Endothelial cell (in vitro differentiated cells): Measurements from ENCODE around the gene RBM26. TPM values are rescaled to one million over a fixed set of nuclear protein-coding genes. Genes with fewer than 3 reads are reported as not detected.

Experiments used
- DNase-seq: peaks from one replicate; pipeline ENCODE4 v3.0.0; 2021; ENCODE audit warnings: low spot score
- H3K27ac Mint-ChIP-seq: one replicate; pipeline ENCODE4 v1.8.0; 2021; ENCODE audit warnings: mixed read lengths, inconsistent platforms; ENCODE audit not compliant: unreplicated experiment
- H3K27me3 Mint-ChIP-seq: one replicate; pipeline ENCODE4 v1.8.0; 2021; ENCODE audit warnings: mild to moderate bottlenecking, moderate library complexity, mixed read lengths, inconsistent platforms; ENCODE audit not compliant: unreplicated experiment
- H3K36me3 Mint-ChIP-seq: one replicate; pipeline ENCODE4 v1.8.0; 2021; ENCODE audit warnings: mild to moderate bottlenecking, low read depth, mixed read lengths, inconsistent platforms; ENCODE audit not compliant: unreplicated experiment
- H3K4me1 Mint-ChIP-seq: one replicate; pipeline ENCODE4 v1.8.0; 2021; ENCODE audit warnings: mild to moderate bottlenecking, mixed read lengths, inconsistent platforms; ENCODE audit not compliant: unreplicated experiment
- H3K4me3 Mint-ChIP-seq: one replicate; pipeline ENCODE4 v1.8.0; 2021; ENCODE audit warnings: mild to moderate bottlenecking, mixed read lengths, inconsistent platforms; ENCODE audit not compliant: unreplicated experiment
- H3K9me3 Mint-ChIP-seq: one replicate; pipeline ENCODE4 v1.8.0; 2021; ENCODE audit warnings: mixed read lengths, inconsistent platforms; ENCODE audit not compliant: unreplicated experiment
- total RNA-seq: library from RNA; stranded (reverse); fragmentation: NEBNext Ultra II Directional; extraction: Animal tissue kit (Norgen Biotek cat#: 25700); gene quantifications from one replicate; pipeline ENCODE4 v1.2.1, GENCODE V29; 2021; ENCODE audit not compliant: unreplicated experiment
- TF ChIP-seq, protein P1 (sequence below): fragments of 200-600 bp; sonication (generic); IDR thresholded peaks from one replicate; pipeline ENCODE4 v1.5.0; 2021; ENCODE audit warnings: antibody characterized with exemption; ENCODE audit not compliant: unreplicated experiment

RBM26 gene
- total RNA-seq, 1 donor from 2014 or later = 49.5 TPM

DNA sequence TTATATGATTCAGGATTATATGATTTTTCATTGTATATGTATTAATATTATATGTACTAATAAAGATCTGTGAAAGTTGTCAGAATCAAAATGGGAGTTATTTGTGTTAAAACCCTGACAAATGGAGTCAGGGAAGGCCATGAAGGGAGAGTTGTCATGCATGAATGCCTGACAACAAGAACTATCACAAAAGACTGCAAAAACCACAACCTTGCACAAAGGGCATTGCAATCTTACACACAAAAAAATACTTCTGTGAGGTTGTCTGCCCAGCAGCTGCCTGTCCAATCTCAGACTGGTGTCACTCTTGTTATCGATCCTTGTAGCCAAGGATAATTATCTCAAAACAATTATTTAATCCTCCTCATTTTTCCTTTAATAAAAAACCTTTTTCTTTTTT is 21.2 kb upstream of the RBM26 start:
- Mint-ChIP-seq H3K27ac (no peak overlapping the region), H3K9me3 (no peaks in the 10 kb centered on the region), H3K27me3 (no peaks in the 10 kb centered on the region), H3K4me1 (no peaks in the 10 kb centered on the region), H3K36me3 (no peaks in the 10 kb centered on the region), H3K4me3 (no peak overlapping the region)
- no peak for DNase-seq
- TF ChIP-seq, protein P1, sequence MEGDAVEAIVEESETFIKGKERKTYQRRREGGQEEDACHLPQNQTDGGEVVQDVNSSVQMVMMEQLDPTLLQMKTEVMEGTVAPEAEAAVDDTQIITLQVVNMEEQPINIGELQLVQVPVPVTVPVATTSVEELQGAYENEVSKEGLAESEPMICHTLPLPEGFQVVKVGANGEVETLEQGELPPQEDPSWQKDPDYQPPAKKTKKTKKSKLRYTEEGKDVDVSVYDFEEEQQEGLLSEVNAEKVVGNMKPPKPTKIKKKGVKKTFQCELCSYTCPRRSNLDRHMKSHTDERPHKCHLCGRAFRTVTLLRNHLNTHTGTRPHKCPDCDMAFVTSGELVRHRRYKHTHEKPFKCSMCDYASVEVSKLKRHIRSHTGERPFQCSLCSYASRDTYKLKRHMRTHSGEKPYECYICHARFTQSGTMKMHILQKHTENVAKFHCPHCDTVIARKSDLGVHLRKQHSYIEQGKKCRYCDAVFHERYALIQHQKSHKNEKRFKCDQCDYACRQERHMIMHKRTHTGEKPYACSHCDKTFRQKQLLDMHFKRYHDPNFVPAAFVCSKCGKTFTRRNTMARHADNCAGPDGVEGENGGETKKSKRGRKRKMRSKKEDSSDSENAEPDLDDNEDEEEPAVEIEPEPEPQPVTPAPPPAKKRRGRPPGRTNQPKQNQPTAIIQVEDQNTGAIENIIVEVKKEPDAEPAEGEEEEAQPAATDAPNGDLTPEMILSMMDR = no peak

DNA sequence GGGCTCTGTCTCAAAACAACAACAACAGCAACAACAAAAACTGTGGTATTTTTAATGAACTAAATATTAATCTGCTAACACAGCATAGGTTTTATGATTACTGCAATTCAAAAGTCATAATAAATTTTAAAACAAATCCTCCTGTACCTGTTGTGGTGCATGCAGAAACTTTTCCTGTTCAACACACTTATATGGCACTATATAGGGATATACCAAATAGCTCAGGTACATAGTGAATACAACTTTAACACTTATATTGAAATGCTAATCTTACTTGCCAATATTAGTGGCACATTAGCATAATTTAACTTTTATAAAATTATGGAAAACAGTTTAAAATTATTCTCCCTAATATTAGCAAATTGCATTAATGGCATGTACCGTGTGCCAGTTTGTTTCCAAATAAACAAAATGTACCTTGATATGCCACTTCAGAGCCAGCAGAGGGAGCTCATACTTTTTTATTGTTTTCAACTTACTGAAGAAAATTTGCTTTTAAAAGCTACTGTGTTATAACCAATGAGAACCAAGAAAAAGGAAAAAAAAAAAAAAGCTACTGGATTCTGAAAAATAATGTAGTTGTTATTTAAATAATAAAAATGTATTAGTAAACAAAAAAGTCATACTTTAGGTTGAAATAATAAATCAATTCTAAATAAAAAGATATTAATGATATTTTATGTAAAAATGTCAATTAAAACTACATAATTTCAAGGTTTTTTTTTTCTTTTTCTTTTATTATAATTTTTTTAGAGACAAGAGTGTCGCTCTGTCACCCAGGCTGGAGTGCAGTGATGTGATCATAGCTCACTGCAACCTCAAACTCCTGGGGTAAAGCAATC is 18.0 kb upstream of the RBM26 start:
- Mint-ChIP-seq H3K4me3 (no peak overlapping the region), H3K27ac (no peak overlapping the region), H3K36me3 (no peaks in the 10 kb centered on the region), H3K27me3 (no peaks in the 10 kb centered on the region), H3K9me3 (no peaks in the 10 kb centered on the region), H3K4me1 (no peaks in the 10 kb centered on the region)
- no peak for DNase-seq
- TF ChIP-seq, protein P1 = peak; percentile 83

DNA sequence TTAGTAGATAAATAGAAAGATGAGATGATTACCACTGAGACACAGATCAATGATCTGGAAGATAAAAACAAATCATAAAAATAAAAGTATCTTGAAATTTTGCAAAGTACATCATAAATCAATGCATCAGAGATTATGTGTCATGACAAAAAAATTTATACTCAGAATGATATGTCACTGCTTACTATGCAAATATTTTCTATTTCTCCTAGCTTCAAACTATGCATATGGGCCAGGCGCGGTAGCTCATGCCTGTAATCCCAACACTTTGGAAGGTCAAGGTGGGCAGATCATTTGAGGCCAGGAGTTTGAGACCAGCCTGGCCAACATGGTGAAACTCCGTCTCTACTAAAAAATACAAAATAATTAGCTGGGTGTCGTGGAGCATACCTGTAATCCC is 17.3 kb upstream of the RBM26 start:
- Mint-ChIP-seq H3K4me3 (no peak overlapping the region), H3K27me3 (no peaks in the 10 kb centered on the region), H3K27ac (no peak overlapping the region), H3K9me3 (no peaks in the 10 kb centered on the region), H3K4me1 (no peaks in the 10 kb centered on the region), H3K36me3 (no peaks in the 10 kb centered on the region)
- no peak for DNase-seq
- TF ChIP-seq, protein P1 = no peak

DNA sequence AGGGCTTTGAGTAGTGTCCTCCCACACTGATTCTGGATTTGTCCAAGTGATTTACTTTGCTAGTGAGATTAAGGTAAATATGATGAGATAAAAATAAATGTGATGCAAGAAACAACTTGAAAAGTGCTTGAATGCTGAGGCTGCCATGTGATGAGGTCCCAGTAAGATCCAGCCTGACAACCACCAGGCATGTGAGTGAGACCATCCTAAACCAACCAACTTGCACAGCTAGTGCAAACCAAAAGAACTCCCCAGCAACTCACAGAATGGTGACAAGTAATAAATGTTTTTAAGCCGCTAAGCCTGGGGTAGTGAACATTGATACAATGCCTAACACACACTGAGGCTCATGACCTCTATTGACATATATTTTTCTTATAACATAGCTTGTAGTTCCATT is 13.3 kb upstream of the RBM26 start:
- H3K4me3 Mint-ChIP-seq = no peak overlapping the region
- H3K36me3 Mint-ChIP-seq = no peaks in the 10 kb centered on the region
- no peaks in the 10 kb centered on the region for H3K9me3 Mint-ChIP-seq
- H3K4me1 Mint-ChIP-seq = no peaks in the 10 kb centered on the region
- no peaks in the 10 kb centered on the region for H3K27me3 Mint-ChIP-seq
- no peak for DNase-seq
- H3K27ac Mint-ChIP-seq = no peak overlapping the region
- TF ChIP-seq, protein P1 = no peak

DNA sequence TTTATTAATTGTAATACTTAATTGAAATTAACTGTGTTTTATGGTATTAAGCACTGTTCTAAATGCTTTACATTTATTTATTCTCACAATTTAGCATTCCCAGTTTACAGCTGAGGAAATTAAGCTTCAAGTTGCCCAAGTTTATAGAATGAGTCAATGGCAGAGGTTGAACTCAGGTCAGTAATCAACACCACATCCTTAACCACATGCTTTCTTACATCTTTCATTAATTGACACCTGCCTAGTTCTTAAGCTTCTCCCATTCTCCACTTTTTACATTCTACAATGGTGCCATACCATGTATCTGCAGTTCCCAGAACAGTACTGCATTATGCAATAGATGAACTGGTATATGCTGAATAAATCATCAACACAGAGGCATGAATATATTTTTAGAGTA is 11.7 kb upstream of the RBM26 start:
- no peak overlapping the region for H3K4me3 Mint-ChIP-seq
- H3K27ac Mint-ChIP-seq = no peak overlapping the region
- no peaks in the 10 kb centered on the region for H3K27me3 Mint-ChIP-seq
- H3K36me3 Mint-ChIP-seq = no peaks in the 10 kb centered on the region
- no peak for DNase-seq
- H3K4me1 Mint-ChIP-seq = no peaks in the 10 kb centered on the region
- H3K9me3 Mint-ChIP-seq = no peaks in the 10 kb centered on the region
- TF ChIP-seq, protein P1 = no peak
